Bronchial epithelial cell (primary cell): Measurements from ENCODE around the gene LRMDA. TPM values are rescaled to one million over a fixed set of nuclear protein-coding genes. Genes with fewer than 3 reads are reported as not detected.

Experiments
- DNase-seq: peaks from one replicate; pipeline ENCODE4 v3.0.0-alpha.2; 2010; ENCODE audit warnings: low read depth
- FAIRE-seq: peaks from 2 replicates; lab custom pipeline; 2011; peaks lifted over from hg19 to GRCh38; lab: Jason Lieb, UNC
- H3K27me3 ChIP-seq: 2 replicates; pipeline ENCODE4 v1.5.1; 2011; ENCODE audit warnings: low read length; ENCODE audit not compliant: control insufficient read depth, insufficient read depth
- H3K36me3 ChIP-seq: 2 replicates; pipeline ENCODE4 v1.5.1; 2011; ENCODE audit warnings: low read length; ENCODE audit not compliant: control insufficient read depth, insufficient read depth
- H3K4me3 ChIP-seq: 2 replicates; pipeline ENCODE4 v1.5.1; 2011; ENCODE audit warnings: mild to moderate bottlenecking, low read depth, low read length, control low read depth
- CTCF ChIP-seq: IDR thresholded peaks from 2 replicates; pipeline ENCODE4 v1.5.1; 2011; ENCODE audit warnings: mild to moderate bottlenecking, moderate library complexity, low read length, control low read depth, inconsistent platforms; ENCODE audit not compliant: insufficient read depth, severe bottlenecking
- total RNA-seq: library from RNA; depleted of rRNA; stranded (reverse); fragments of >200 nt; gene quantifications from 2 replicates; pipeline ENCODE4 v1.2.1, GENCODE V29; 2014

Gene LRMDA
- total RNA-seq, 1 donor from 2014 or later, result 1.6 TPM

GRCh38 chr10:75717126-75717916 is 285.9 kb downstream of the LRMDA start:
- Histone ChIP-seq H3K4me3 (no peak overlapping the region), H3K36me3 (no peaks in the 10 kb centered on the region), H3K27me3 (peaks cover 1% of the 10 kb centered on the region)
- no peak for TF ChIP-seq CTCF
- DNase-seq, result peak; percentile 11
- peak; percentile 55 for FAIRE-seq

- FAIRE-seq, result peak; percentile 77
- H3K27me3 ChIP-seq, result peaks cover 1% of the 10 kb centered on the region
- peak; percentile 84 for DNase-seq
- no peak overlapping the region for H3K4me3 ChIP-seq
- no peaks in the 10 kb centered on the region for H3K36me3 ChIP-seq
- no peak for TF ChIP-seq CTCF
Observed at GRCh38 chr10:75718991-75719390, 287.6 kb downstream of the LRMDA start.

GRCh38 chr10:75720157-75720556 is 288.7 kb downstream of the LRMDA start:
- no peak for TF ChIP-seq CTCF
- Histone ChIP-seq H3K4me3 (no peak overlapping the region), H3K27me3 (peaks cover 1% of the 10 kb centered on the region), H3K36me3 (no peaks in the 10 kb centered on the region)
- FAIRE-seq, result no peak
- peak; percentile 47 for DNase-seq

- FAIRE-seq (no peak), DNase-seq (no peak)
- Histone ChIP-seq H3K4me3 (no peak overlapping the region), H3K27me3 (no peaks in the 10 kb centered on the region), H3K36me3 (no peaks in the 10 kb centered on the region)
- TF ChIP-seq CTCF, result no peak
Observed at GRCh38 chr10:75722020-75722419, 290.6 kb downstream of the LRMDA start.

- TF ChIP-seq CTCF, result no peak
- Histone ChIP-seq H3K36me3 (no peaks in the 10 kb centered on the region), H3K4me3 (no peak overlapping the region), H3K27me3 (no peaks in the 10 kb centered on the region)
- DNase-seq (peak; percentile 37), FAIRE-seq (no peak)
Observed at GRCh38 chr10:75722609-75723008, 291.2 kb downstream of the LRMDA start.
